Heart left ventricle (tissue), 13 donors: ENCODE data around the gene ASRGL1.

Source experiments
- POLR2A ChIP-seq, 2 donors: fragments of 450-650 bp; IDR thresholded peaks; one replicate each; pipeline ENCODE4 v1.6.1; 2017; ENCODE audit warnings: antibody characterized with exemption in 2 of 2, mild to moderate bottlenecking in 2 of 2, moderate library complexity in 2 of 2
- TF ChIP-seq, protein P1 (sequence below), 12 donors: fragments of 200-600 bp; sonication (generic) in 4 of 12; IDR thresholded peaks; one replicate each; pipeline versions ENCODE4 v1.5.0 to v1.8.0; 2018 to 2022; ENCODE audit warnings: antibody characterized with exemption in 12 of 12, mild to moderate bottlenecking in 5 of 12
- donor health status: ischemic (EF 13 %, LVEDD 7.1; RV severe dilation, severe dysfunction).
- donor health status: DM: no; HTN: yes; CAD: no.
- donor health status: DM: no; HTN: no; CAD: no.
- donor health status: ischemic (EF 25% LVEDD 6.9; RV normal size, moderate dysfunction).
- donor health status: ischemic (EF 25% LVEDD 5.7; RV mildly dilated, moderate dysfunction).
- donor health status: ischemic (EF 35%, LVEDD 5.7; RV mildly dilated, moderate dysfunction).
- donor health status: nonischemic (EF 11% LVEDD 7.7; RV severe dilation, severe dysfunction).
- donor health status: DM: yes; HTN: yes; CAD: no.
- donor health status: PGD.
- donor health status: ischemic (EF 29% LVEDD 5.4; RV normal size, mild dysfunction).
- donor health status: nonischemic (EF 23%, LVEDD 6.1; RV moderate dilation, normal function).

- TF ChIP-seq, protein P1, sequence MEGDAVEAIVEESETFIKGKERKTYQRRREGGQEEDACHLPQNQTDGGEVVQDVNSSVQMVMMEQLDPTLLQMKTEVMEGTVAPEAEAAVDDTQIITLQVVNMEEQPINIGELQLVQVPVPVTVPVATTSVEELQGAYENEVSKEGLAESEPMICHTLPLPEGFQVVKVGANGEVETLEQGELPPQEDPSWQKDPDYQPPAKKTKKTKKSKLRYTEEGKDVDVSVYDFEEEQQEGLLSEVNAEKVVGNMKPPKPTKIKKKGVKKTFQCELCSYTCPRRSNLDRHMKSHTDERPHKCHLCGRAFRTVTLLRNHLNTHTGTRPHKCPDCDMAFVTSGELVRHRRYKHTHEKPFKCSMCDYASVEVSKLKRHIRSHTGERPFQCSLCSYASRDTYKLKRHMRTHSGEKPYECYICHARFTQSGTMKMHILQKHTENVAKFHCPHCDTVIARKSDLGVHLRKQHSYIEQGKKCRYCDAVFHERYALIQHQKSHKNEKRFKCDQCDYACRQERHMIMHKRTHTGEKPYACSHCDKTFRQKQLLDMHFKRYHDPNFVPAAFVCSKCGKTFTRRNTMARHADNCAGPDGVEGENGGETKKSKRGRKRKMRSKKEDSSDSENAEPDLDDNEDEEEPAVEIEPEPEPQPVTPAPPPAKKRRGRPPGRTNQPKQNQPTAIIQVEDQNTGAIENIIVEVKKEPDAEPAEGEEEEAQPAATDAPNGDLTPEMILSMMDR (IDR thresholded peaks at IDR 0.05): no peak
- TF ChIP-seq POLR2A (IDR thresholded peaks at IDR 0.05): no peak
Observed at GRCh38 chr11:62399878-62400266, 62.6 kb downstream of the ASRGL1 start.
